ENCODE measurements around the gene LAMTOR3.

DNA sequence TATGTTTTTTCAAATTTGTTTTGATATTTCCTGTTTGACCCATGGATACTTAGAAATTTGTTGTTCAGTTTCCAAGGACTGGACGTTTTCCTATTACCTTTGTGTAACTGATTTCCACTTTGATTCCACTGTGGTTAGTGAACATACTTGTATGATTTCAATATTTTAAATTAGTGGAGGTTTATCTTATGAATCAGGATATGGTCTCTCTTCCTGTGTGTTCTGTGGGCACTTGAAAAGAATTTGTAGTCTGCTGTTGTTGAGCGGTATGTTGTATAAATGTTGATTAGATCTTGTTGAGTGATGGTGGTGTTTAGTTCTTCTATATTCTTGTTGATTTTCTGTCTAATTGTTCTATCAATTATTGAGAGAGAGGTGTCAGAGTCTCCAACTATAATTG lies 21.2 kb upstream of the LAMTOR3 start:
- TF ChIP-seq CTCF (IDR thresholded peaks at IDR 0.05) = no peak
- TF ChIP-seq POLR2A (IDR thresholded peaks at IDR 0.05) = no peak

Data from body of pancreas (tissue), 4 donors.